ENCODE measurements around the gene C1QTNF1. TPM values are rescaled to one million over a fixed set of nuclear protein-coding genes. Genes with fewer than 3 reads are reported as not detected.

C1QTNF1 gene
- polyA plus RNA-seq, 1 of the 3 experiments (the other 2 are of a cell fraction) = 14.3 TPM

DNA sequence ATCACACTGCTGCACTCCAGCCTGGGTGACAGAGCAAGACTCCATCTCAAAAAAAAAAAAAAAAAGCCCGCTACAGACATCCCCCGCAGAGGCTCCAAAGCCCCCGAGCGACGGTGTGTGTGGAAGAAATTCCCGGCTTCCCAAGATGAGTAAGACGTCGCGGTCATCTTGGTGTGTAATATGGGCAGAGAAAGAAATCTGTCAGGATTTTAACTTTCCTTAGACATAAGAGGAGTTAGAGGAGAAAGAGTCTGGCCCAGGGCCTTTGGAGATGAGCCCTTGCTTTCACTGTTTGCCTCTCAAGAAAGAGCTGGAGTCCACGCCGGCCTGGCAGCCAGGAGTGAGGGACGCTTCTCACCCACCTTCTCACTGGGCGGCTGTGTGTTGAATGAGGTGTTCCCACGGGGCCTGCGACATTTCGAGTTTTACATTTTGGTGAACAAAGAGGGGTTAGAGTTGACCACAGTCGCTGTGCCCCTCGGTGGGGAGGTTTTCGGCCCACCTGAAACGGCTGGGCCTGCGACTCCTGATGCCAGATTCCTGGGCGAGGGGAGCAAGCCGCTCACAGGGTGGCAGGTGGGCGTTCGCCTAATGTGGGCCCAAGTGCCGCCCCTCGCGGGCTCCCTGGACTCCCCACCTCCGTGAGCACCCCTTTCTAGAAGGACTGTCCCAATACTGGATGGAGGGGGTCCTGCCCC, 17.9 kb downstream of the C1QTNF1 start:
- Histone ChIP-seq H3K27me3 (ENCODE audit: insufficient read depth) (no peaks in the 10 kb centered on the region), H3F3A (replicated peaks; ENCODE audit: insufficient read depth) (peaks cover 19% of the 10 kb centered on the region), H3K27ac (ENCODE audit: low read depth in 2 of 2, low read length in 1 of 2) (no peak overlapping the region), H3K79me2 (ENCODE audit: insufficient read depth) (no peaks in the 10 kb centered on the region), H3K4me3 (ENCODE audit: low read depth in 2 of 2, low read length in 1 of 2) (no peak overlapping the region), H3K9ac (no peak overlapping the region), H3K4me1 (ENCODE audit: control insufficient read depth in 1 of 2, insufficient read depth in 2 of 2, low read depth in 1 of 2, low read length in 1 of 2) (peaks cover 2 to 14% of the 10 kb centered on the region in 2 experiments), H3K9me3 (no peaks in the 10 kb centered on the region), H3K4me2 (no peak overlapping the region), H3K36me3 (replicated peaks in 1 of 2; ENCODE audit: control insufficient read depth in 1 of 2, insufficient read depth in 2 of 2, low read length in 1 of 2) (no peaks in the 10 kb centered on the region), H2AFZ (ENCODE audit: low read depth) (no peak overlapping the region), H3K9me2 (no peaks in the 10 kb centered on the region), H4K20me1 (ENCODE audit: insufficient read depth) (no peaks in the 10 kb centered on the region)
- 86% methylated on average over 26 of the region's 29 CpGs for WGBS (ENCODE audit: low lambda C conversion rate)
- CTCF ChIA-PET = interaction anchor here (0.7 to 7.9 kb wide), 61 partner anchors 9 to 494 kb away, joined by 3 to 191 read pairs (median 5); partner anchors contain the start of genes C1QTNF1, ENGASE and LGALS3BP
- no peak for DNase-seq
- POLR2A ChIA-PET = interaction anchor here (1.1 kb wide), 1 partner anchor 14 kb away, joined by 5 read pairs; no protein-coding TSS in a partner anchor
- TF ChIP-seq JUND (IDR thresholded peaks at IDR 0.05) (no peak), EP300 (IDR thresholded peaks at IDR 0.05; ENCODE audit: borderline replicate concordance in 1 of 2, low read depth in 1 of 2, low read length in 1 of 2) (no peak), POLR2AphosphoS5 (IDR thresholded peaks at IDR 0.05; ENCODE audit: low read depth, low read length) (no peak), FOXM1 (IDR thresholded peaks at IDR 0.05; ENCODE audit: low read depth) (no peak), GATA2 (CRISPR knock-in tag; IDR thresholded peaks at IDR 0.05) (no peak), SIN3A (IDR thresholded peaks at IDR 0.05; ENCODE audit: borderline replicate concordance, low read depth, low read length) (no peak), MEF2A (IDR thresholded peaks at IDR 0.05; ENCODE audit: borderline replicate concordance, low read depth) (no peak), CHD2 (IDR thresholded peaks at IDR 0.05; ENCODE audit: low read length, partially characterized antibody) (no peak), FOSL2 (IDR thresholded peaks at IDR 0.05; ENCODE audit: borderline replicate concordance, low read depth) (no peak), RCOR1 (IDR thresholded peaks at IDR 0.05; ENCODE audit: low read length) (no peak)
- TF ChIP-seq, protein P1, sequence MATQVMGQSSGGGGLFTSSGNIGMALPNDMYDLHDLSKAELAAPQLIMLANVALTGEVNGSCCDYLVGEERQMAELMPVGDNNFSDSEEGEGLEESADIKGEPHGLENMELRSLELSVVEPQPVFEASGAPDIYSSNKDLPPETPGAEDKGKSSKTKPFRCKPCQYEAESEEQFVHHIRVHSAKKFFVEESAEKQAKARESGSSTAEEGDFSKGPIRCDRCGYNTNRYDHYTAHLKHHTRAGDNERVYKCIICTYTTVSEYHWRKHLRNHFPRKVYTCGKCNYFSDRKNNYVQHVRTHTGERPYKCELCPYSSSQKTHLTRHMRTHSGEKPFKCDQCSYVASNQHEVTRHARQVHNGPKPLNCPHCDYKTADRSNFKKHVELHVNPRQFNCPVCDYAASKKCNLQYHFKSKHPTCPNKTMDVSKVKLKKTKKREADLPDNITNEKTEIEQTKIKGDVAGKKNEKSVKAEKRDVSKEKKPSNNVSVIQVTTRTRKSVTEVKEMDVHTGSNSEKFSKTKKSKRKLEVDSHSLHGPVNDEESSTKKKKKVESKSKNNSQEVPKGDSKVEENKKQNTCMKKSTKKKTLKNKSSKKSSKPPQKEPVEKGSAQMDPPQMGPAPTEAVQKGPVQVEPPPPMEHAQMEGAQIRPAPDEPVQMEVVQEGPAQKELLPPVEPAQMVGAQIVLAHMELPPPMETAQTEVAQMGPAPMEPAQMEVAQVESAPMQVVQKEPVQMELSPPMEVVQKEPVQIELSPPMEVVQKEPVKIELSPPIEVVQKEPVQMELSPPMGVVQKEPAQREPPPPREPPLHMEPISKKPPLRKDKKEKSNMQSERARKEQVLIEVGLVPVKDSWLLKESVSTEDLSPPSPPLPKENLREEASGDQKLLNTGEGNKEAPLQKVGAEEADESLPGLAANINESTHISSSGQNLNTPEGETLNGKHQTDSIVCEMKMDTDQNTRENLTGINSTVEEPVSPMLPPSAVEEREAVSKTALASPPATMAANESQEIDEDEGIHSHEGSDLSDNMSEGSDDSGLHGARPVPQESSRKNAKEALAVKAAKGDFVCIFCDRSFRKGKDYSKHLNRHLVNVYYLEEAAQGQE (IDR thresholded peaks at IDR 0.05; ENCODE audit: low read depth, low read length) = no peak
- TF ChIP-seq, protein P2, sequence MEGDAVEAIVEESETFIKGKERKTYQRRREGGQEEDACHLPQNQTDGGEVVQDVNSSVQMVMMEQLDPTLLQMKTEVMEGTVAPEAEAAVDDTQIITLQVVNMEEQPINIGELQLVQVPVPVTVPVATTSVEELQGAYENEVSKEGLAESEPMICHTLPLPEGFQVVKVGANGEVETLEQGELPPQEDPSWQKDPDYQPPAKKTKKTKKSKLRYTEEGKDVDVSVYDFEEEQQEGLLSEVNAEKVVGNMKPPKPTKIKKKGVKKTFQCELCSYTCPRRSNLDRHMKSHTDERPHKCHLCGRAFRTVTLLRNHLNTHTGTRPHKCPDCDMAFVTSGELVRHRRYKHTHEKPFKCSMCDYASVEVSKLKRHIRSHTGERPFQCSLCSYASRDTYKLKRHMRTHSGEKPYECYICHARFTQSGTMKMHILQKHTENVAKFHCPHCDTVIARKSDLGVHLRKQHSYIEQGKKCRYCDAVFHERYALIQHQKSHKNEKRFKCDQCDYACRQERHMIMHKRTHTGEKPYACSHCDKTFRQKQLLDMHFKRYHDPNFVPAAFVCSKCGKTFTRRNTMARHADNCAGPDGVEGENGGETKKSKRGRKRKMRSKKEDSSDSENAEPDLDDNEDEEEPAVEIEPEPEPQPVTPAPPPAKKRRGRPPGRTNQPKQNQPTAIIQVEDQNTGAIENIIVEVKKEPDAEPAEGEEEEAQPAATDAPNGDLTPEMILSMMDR (IDR thresholded peaks at IDR 0.05) = no peak
- TF ChIP-seq, protein P3, sequence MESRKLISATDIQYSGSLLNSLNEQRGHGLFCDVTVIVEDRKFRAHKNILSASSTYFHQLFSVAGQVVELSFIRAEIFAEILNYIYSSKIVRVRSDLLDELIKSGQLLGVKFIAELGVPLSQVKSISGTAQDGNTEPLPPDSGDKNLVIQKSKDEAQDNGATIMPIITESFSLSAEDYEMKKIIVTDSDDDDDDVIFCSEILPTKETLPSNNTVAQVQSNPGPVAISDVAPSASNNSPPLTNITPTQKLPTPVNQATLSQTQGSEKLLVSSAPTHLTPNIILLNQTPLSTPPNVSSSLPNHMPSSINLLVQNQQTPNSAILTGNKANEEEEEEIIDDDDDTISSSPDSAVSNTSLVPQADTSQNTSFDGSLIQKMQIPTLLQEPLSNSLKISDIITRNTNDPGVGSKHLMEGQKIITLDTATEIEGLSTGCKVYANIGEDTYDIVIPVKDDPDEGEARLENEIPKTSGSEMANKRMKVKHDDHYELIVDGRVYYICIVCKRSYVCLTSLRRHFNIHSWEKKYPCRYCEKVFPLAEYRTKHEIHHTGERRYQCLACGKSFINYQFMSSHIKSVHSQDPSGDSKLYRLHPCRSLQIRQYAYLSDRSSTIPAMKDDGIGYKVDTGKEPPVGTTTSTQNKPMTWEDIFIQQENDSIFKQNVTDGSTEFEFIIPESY (IDR thresholded peaks at IDR 0.05; ENCODE audit: borderline replicate concordance, low read depth) = no peak
- TF ChIP-seq, protein P4, sequence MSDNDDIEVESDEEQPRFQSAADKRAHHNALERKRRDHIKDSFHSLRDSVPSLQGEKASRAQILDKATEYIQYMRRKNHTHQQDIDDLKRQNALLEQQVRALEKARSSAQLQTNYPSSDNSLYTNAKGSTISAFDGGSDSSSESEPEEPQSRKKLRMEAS (IDR thresholded peaks at IDR 0.05; ENCODE audit: low read depth) = no peak
- TF ChIP-seq, protein P5, sequence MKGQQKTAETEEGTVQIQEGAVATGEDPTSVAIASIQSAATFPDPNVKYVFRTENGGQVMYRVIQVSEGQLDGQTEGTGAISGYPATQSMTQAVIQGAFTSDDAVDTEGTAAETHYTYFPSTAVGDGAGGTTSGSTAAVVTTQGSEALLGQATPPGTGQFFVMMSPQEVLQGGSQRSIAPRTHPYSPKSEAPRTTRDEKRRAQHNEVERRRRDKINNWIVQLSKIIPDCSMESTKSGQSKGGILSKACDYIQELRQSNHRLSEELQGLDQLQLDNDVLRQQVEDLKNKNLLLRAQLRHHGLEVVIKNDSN (IDR thresholded peaks at IDR 0.05; ENCODE audit: borderline replicate concordance, low read depth) = no peak

Measured in SK-N-SH (cell line).